HepG2 (cell line): ENCODE measurements around the gene ZNF483. TPM values are rescaled to one million over a fixed set of nuclear protein-coding genes. Genes with fewer than 3 reads are reported as not detected.

Experiments
- ATF1 ChIP-seq: IDR thresholded peaks from 2 replicates; pipeline ENCODE4 v1.6.1; 2016; ENCODE audit warnings: mild to moderate bottlenecking, control low read depth
- BATF2 ChIP-seq: sonication (generic); formaldehyde crosslinking; IDR thresholded peaks from 2 replicates; pipeline ENCODE4 v1.8.0; 2022; ENCODE audit warnings: mild to moderate bottlenecking, missing genetic modification reagents, moderate library complexity
- GLI4 ChIP-seq: sonication (generic); formaldehyde crosslinking; IDR thresholded peaks from 2 replicates; pipeline ENCODE4 v1.5.1; 2020; ENCODE audit warnings: missing genetic modification reagents, mild to moderate bottlenecking, moderate library complexity, borderline replicate concordance
- HES4 ChIP-seq: sonication (generic); formaldehyde crosslinking; IDR thresholded peaks from 2 replicates; pipeline ENCODE4 v1.9.0; 2021; ENCODE audit warnings: mild to moderate bottlenecking, missing genetic modification reagents, borderline replicate concordance
- HIVEP1 ChIP-seq: sonication (generic); formaldehyde crosslinking; IDR thresholded peaks from 2 replicates; pipeline ENCODE4 v1.4.0; 2020; ENCODE audit warnings: mild to moderate bottlenecking, missing genetic modification reagents
- HMGA1 ChIP-seq: sonication (generic); formaldehyde crosslinking; conservative IDR thresholded peaks from 2 replicates; pipeline ENCODE4 v1.4.0; 2020; ENCODE audit warnings: missing genetic modification reagents
- NFATC3 ChIP-seq: sonication (generic); formaldehyde crosslinking; IDR thresholded peaks from 2 replicates; pipeline ENCODE4 v1.5.1; 2020; ENCODE audit warnings: mild to moderate bottlenecking, missing genetic modification reagents
- POLR2AphosphoS2 ChIP-seq: IDR thresholded peaks from 2 replicates; pipeline ENCODE4 v1.6.1; 2011; ENCODE audit warnings: low read depth, low read length, improper control_type of control experiment
- UBTF ChIP-seq: sonication (generic); formaldehyde crosslinking; IDR thresholded peaks from 2 replicates; pipeline ENCODE4 v1.4.0; 2020; ENCODE audit warnings: mild to moderate bottlenecking, missing genetic modification reagents
- YEATS4 ChIP-seq: sonication (generic); formaldehyde crosslinking; IDR thresholded peaks from 2 replicates; pipeline ENCODE4 v1.4.0; 2020; ENCODE audit warnings: missing genetic modification reagents, borderline replicate concordance
- ZNF280D ChIP-seq: sonication (generic); formaldehyde crosslinking; IDR thresholded peaks from 2 replicates; pipeline ENCODE4 v1.5.1; 2020; ENCODE audit warnings: mild to moderate bottlenecking, missing genetic modification reagents
- ZNF333 ChIP-seq: sonication (generic); formaldehyde crosslinking; IDR thresholded peaks from 2 replicates; pipeline ENCODE4 v1.4.0; 2020; ENCODE audit warnings: mild to moderate bottlenecking, missing genetic modification reagents, borderline replicate concordance
- ZNF407 ChIP-seq: sonication (generic); formaldehyde crosslinking; IDR thresholded peaks from one replicate; pipeline ENCODE4 v1.5.1; 2020; ENCODE audit warnings: mild to moderate bottlenecking, missing genetic modification reagents; ENCODE audit errors: not compliant biosample characterization
- ZSCAN25 ChIP-seq: sonication (generic); formaldehyde crosslinking; IDR thresholded peaks from 2 replicates; pipeline ENCODE4 v1.8.0; 2022; ENCODE audit warnings: mild to moderate bottlenecking, missing genetic modification reagents
- polyA plus RNA-seq, 8 experiments: library from polyadenylated mRNA; depleted of rRNA in 3 of 8; stranded (reverse) in 7 of 8; unstranded in 1 of 8; fragments of >200 nt; fragmentation: Illumina TruSeq in 4 of 8; extraction: Trizol in 4 of 8; gene quantifications; 2 replicates each; pipeline versions ENCODE4 v1.2.1 to v1.2.3, GENCODE V29; 2011 to 2016; ENCODE audit warnings: low read depth in 4 of 8, missing spikeins in 1 of 8, mixed read lengths in 1 of 8; ENCODE audit not compliant: insufficient read depth in 1 of 8
- total RNA-seq, 5 experiments: library from RNA; depleted of rRNA; stranded (reverse); fragments of >200 nt; fragmentation: Illumina TruSeq; extraction: Trizol; gene quantifications; 2 replicates each; pipeline ENCODE4 v1.2.3, GENCODE V29; 2016; ENCODE audit warnings: low read depth in 1 of 5

The ZNF483 gene
- total and polyA plus RNA-seq, 2 of the 13 experiments (the other 11 are each of a cell fraction or from before 2014, with no cell fraction given), result 2.0 to 9.5 TPM

GRCh38 chr9:111482694-111483438 lies 42.1 kb upstream of the ZNF483 start (continued):
- TF ChIP-seq ZNF280D (CRISPR knock-in tag) (no peak), ZNF407 (CRISPR knock-in tag) (peak; percentile 44), ZSCAN25 (no peak), UBTF (CRISPR knock-in tag) (peak; percentile 87), YEATS4 (CRISPR knock-in tag) (0 out of 2 replicates have a peak, but pooled peaks have one; percentile 14), POLR2AphosphoS2 (no peak), HMGA1 (CRISPR knock-in tag) (no peak), GLI4 (CRISPR knock-in tag) (no peak), BATF2 (no peak), HIVEP1 (CRISPR knock-in tag) (no peak), NFATC3 (CRISPR knock-in tag) (no peak), ZNF333 (CRISPR knock-in tag) (no peak), ATF1 (CRISPR knock-in tag) (0 out of 2 replicates have a peak, but pooled peaks have one; percentile 41), HES4 (CRISPR knock-in tag) (peak; percentile 31; the same call in 1 of the 2 replicates)
